Tongue (tissue), 2 donors: Measurements from ENCODE around the gene PTH2R. TPM values are rescaled to one million over a fixed set of nuclear protein-coding genes. Genes with fewer than 3 reads are reported as not detected.
"Not testable (repeated sequence)": the region's sequence is repeated elsewhere in the genome, so short reads cannot be mapped to it uniquely, and the experiment has no call there.

Source experiments
- DNase-seq: peaks from one replicate; pipeline ENCODE4 v3.0.0-alpha.2; 2015
- total RNA-seq: library from RNA; depleted of rRNA; stranded (reverse); fragments of >200 nt; gene quantifications from one replicate; pipeline ENCODE4 v1.2.3, GENCODE V29; 2014

PTH2R gene
- total RNA-seq, 1 donor from 2014 or later, result 0.31 TPM

GRCh38 chr2:208392300-208392699, 14.3 kb upstream of the PTH2R start:
- no peak for DNase-seq

DNA sequence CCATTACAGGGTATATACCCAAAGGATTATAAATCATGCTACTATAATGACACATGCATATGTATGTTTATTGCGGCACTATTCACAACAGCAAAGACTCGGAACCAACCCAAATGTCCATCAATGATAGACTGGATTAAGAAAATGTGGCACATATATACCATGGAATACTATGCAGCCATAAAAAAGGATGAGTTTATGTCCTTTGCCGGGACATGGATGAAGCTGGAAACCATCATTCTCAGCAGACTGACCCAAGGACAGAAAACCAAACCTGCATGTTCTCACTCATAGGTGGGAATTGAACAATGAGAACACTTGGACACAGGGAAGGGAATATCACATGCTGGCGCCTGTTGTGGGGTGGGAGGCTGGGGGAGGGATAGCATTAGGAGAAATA, 9.8 kb upstream of the PTH2R start:
- not testable (repeated sequence) for DNase-seq

- no peak for DNase-seq
These were observed 7.4 kb upstream of the PTH2R start for GRCh38 chr2:208399201-208399600.

- DNase-seq, result peak; percentile 65
These were observed 1.1 kb downstream of the PTH2R start for GRCh38 chr2:208407667-208408066.

- no peak for DNase-seq
These were observed 7.3 kb downstream of the PTH2R start for GRCh38 chr2:208413931-208414330.

DNA sequence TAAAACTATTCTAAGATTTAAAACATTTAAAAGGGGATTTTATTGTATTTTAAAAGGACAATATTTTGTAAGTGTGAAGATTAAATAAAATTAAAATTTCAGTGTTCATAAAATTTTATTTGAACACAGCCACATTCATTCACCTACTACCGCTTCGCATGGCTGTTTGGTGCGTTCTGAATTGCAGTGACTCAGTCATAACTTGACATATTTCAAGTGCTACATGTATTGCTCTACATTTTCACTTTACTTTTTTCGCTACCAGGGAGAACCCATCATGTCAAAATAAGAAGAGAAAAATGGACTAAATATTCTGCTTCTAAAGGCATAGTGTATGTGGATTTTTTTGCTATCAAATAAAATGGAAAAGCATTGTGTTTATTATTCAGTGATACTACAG, 8.7 kb downstream of the PTH2R start:
- no peak for DNase-seq

GRCh38 chr2:208415897-208416296, 9.3 kb downstream of the PTH2R start:
- no peak for DNase-seq

DNA sequence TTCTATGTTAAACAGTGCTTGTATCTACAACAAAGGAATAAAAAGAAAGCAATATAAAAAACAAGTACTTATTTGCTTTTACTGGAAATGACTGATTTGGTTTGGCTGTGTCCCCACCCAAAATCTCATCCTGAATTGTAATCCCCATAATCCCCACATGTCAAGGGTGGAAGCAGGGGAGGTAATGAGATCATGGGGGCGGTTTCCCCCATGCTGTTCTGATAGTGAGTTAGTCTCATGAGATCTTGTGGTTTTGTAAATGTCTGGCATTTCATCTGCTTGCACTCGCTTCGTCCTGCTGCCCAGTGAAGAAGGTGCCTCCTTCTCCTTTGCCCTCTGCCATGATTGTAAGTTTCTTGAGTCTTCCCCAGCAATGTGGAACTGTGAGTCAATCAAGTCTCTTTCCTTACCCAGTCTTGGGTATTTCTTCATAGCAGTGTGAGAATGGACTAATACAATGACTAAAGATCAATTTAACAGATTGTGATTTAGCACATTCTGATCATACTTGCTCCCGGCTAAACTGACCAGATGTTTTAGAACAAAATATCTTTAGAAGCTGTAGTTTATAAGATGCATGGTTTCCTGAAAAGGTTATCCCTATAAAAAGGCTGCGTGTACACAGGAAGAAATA, 19.9 kb downstream of the PTH2R start:
- DNase-seq, result no peak

DNA sequence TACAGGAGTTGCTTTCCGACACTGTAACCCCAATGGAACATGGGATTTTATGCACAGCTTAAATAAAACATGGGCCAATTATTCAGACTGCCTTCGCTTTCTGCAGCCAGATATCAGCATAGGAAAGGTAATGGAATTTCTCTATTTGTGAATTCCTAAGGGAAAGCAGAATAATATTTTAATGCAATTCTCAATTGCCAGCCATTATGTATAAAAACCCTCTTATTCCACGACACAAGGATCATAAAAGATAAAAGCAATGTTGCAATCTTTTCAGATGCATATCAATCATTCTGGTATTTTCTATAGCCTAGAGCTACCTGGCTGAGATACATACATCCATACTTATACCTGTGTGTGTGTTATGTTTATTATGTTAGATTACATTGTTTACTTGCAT, 31.2 kb downstream of the PTH2R start:
- no peak for DNase-seq

GRCh38 chr2:208440716-208441115, 34.1 kb downstream of the PTH2R start:
- DNase-seq, result no peak

DNA sequence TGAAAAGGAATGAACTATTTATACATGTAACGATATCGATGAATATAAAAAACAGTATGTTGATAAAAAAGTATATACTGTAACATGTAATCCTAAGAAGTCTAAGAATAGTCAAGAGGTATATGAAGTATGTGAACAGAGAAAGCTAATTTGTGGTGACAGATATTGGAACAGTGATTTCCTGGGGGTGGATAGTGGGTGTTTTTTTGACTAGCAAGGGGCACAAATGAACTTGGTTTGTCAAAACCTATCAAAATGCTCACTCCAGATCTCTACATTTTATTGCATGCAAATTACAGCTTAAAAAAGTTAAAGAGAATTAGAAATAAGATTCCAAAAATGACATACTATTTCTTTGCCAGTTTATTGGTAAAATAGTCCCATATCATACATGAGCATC, 35.4 kb downstream of the PTH2R start:
- DNase-seq, result no peak

GRCh38 chr2:208447447-208447846, 40.9 kb downstream of the PTH2R start:
- not testable (repeated sequence) for DNase-seq

DNA sequence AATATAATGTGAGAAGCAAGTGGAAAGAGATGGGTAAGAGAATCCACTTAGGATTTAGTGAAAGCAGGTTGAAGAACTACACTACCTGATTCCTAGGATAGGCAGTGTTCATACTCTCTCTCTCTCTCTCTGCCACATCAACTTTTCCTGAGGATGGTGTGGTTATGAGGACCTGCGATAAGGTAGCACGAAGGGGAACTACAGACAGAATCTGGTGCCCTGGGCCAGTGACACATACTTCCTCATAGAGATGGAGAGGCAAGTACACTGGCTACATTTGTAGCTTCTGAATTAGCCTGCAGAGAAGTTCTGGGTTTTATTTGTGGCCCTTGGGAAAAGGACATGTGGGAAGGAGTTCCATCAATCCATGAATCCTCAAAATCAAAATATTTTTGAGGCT, 44.5 kb downstream of the PTH2R start:
- DNase-seq, result no peak

GRCh38 chr2:208454861-208455260, 48.3 kb downstream of the PTH2R start:
- no peak for DNase-seq

DNA sequence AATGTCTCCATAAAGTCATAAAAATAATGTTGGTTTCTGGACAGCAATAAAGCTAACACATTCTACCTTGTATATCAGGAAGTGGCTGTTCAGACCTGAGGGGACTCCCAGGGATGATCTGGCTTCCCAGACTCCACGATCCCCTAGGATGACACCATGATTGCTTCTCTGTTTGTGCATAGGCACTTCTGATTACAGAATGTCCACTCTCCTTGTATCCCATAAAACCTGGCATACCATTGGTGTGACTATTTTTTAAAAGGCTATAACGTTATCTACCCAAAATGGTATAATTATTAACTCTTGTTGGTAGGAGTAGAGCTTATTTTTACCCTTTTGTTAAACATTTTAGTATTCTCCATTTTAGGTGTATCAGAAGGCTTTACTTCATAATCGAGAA, 57.1 kb downstream of the PTH2R start:
- no peak for DNase-seq

DNA sequence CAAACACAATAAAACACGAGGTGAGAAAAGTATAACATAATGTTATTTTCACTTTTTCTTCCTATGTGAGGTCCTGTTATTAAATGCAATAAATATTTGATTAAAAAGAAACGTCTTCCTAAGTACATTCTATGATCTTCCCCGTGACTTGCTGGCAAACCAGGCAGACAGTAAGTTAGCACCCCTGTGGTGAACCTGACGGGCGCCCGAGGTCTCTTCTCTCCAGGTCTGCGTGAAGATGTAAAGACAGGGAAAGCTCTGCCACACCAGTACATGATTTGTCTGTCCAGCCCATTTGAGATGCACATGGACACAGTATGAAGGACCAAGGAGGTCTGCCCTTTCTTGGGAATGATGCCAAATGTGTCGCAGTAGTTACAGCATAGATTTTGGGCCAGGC, 57.6 kb downstream of the PTH2R start:
- DNase-seq, result no peak

DNA sequence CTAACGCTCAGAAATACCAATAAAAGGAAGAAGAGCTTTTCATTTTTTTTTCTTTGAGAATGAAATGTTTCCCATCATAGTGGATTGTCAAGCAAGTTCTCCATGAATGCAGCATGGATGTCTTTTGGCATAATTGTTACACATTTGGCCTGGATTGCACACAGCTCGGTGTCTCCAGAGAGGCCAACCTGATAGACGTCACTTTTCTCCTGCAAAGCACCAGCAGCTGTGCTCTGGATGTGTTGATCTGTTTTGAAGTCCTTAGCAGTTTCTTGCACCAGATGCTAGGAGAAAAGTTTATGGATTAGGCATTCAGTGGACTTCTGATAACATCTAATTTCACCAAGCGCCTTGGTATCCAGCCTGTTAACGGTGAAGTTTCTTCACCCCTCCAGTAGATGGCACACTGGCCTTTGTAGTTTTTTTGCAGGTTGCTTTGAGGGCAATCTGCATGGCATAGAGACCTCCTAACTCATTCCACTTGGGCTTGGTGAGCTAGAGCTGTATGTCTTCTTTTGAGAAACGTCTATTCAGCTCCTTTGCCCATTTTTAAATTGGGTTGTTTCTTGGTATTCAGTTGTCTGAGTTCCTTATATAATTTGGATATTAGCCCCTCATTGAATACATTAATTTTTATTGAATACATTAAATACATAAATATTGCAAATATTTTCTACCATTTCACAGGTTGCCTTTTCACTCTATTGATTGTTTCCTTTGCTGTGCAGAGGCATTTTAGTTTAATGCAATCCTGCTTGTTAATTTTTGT, 59.7 kb downstream of the PTH2R start:
- DNase-seq, result peak; percentile 61

- no peak for DNase-seq
These were observed 60.3 kb downstream of the PTH2R start for GRCh38 chr2:208466920-208467298.

DNA sequence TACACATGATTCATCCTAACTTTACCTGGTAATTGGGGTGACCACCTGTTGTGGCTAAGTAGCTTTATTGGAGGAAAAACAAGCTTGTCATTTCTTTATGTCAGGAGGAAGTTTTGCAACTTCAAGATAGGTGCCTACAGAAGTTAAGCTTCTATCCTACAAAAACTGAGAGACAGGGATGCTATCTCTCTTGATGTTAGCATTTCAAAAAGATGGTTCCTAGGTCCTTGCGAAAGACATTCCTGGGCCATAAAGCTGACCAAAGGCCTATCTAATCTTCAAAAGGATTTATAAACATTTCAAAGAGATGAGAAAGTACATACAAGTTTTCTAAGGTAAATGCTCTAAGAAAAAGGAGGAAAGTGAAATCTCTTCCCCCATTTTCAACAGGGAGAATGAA, 61.0 kb downstream of the PTH2R start:
- DNase-seq, result no peak

DNA sequence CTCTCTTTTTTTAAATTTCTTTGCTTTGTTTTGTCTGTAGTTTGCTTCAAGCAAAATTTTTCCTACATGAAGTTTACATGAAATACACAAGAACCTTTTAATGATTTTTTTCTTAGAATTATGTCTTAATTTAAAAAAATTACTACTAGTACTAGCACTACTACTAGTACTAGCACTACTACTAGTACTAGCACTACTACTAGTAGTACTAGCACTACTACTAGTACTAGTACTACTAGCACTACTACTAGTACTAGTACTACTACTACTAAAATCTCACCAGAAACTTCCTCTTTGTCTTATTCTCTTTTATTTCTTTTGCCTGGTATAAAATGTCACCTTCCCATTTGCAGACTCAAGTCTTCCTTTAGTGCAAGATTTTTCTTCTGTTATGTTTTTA, 71.1 kb downstream of the PTH2R start:
- DNase-seq, result no peak

- DNase-seq, result no peak
These were observed 72.8 kb downstream of the PTH2R start for GRCh38 chr2:208479342-208479741.

DNA sequence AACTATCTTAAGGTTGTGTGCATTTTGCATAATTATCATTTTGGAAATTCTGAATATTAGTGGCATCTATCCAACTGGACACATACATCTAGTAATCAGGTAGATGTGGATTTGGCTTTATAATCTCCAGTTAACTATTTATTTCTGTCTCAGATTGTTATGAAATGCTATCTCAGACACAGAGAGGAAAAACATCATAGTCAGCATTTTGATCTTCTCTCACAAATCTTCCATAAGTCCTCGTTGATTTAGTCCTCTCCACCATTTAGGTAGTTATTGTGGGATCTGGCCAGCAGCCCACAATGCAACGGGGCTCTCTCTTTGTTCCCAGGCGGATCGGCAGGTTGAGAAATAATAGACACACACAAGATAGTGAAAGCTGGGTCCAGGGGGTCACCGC, 75.4 kb downstream of the PTH2R start:
- DNase-seq, result not testable (repeated sequence)

- not testable (repeated sequence) for DNase-seq
These were observed 75.9 kb downstream of the PTH2R start for GRCh38 chr2:208482453-208483015.

GRCh38 chr2:208485390-208485789, 78.8 kb downstream of the PTH2R start:
- no peak for DNase-seq
